ENCODE data around the gene LAMP5.

Gene LAMP5

DNA sequence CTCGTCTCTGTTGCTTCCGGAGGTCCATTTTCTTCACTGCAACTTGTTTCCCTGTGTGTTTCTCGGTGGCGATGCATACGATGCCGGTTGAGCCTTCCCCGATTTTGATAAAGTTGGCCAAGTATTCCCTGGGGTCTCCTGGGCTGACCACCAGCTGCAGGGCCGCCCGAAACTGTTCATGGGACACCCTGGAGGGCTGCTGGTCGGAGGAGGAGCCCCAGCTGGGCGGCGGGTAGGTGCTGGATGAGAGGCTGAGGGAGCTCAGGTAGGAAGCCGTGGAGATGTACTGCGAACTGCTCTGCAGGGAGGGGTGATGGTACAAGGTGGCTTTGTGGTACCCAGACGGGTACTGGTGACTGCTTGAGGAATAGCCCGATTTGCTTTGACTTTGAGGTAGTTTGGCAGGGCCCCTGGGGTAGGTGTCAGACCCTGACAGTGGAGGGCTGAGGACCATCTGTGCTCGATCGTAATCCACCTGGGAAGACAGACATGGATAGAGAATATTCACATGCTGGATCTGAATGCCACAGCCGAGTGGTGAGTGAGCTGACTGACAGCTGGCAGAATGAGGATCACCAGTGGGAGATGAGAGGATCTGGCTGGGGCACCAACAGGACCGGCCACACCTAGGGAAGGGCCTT is 51.6 kb downstream of the LAMP5 start:
- Histone ChIP-seq H3K9me2 (replicated peaks; ENCODE audit: low read depth, low read length) (no peaks in the 10 kb centered on the region), H3K4me1 (ENCODE audit: insufficient read depth, low read length, poor library complexity, severe bottlenecking) (no peaks in the 10 kb centered on the region), H4K20me1 (ENCODE audit: insufficient read depth, low read length, poor library complexity, severe bottlenecking) (no peaks in the 10 kb centered on the region), H3K4me3 (ENCODE audit: low read length, poor library complexity, severe bottlenecking) (no peak overlapping the region), H3K27me3 (ENCODE audit: insufficient read depth, low read length, poor library complexity, severe bottlenecking) (no peaks in the 10 kb centered on the region), H3K9ac (ENCODE audit: low read depth, low read length, poor library complexity, severe bottlenecking) (no peak overlapping the region), H3K36me3 (ENCODE audit: insufficient read depth, low read length) (no peaks in the 10 kb centered on the region), H3K79me2 (ENCODE audit: insufficient read depth, low read length) (no peaks in the 10 kb centered on the region), H2AFZ (ENCODE audit: low read length) (no peak overlapping the region), H3K9me3 (ENCODE audit: insufficient read depth, low read depth, low read length) (no peaks in the 10 kb centered on the region), H3K4me2 (ENCODE audit: low read depth, low read length, poor library complexity, severe bottlenecking) (no peak overlapping the region), H3F3A (ENCODE audit: low read depth) (no peaks in the 10 kb centered on the region)
- TF ChIP-seq EZH2phosphoT487 (IDR thresholded peaks at IDR 0.05; ENCODE audit: borderline replicate concordance) (no peak), CTCF (conservative IDR thresholded peaks at IDR 0.05; ENCODE audit: low read length) (no peak)

- Histone ChIP-seq H3K4me1 (ENCODE audit: insufficient read depth, low read length, poor library complexity, severe bottlenecking) (no peaks in the 10 kb centered on the region), H3K9me2 (replicated peaks; ENCODE audit: low read depth, low read length) (no peaks in the 10 kb centered on the region), H3K27me3 (ENCODE audit: insufficient read depth, low read length, poor library complexity, severe bottlenecking) (no peaks in the 10 kb centered on the region), H3K9me3 (ENCODE audit: insufficient read depth, low read depth, low read length) (no peaks in the 10 kb centered on the region), H4K20me1 (ENCODE audit: insufficient read depth, low read length, poor library complexity, severe bottlenecking) (no peaks in the 10 kb centered on the region), H2AFZ (ENCODE audit: low read length) (no peak overlapping the region), H3F3A (ENCODE audit: low read depth) (no peaks in the 10 kb centered on the region), H3K79me2 (ENCODE audit: insufficient read depth, low read length) (no peaks in the 10 kb centered on the region), H3K36me3 (ENCODE audit: insufficient read depth, low read length) (no peaks in the 10 kb centered on the region), H3K9ac (ENCODE audit: low read depth, low read length, poor library complexity, severe bottlenecking) (no peak overlapping the region), H3K4me3 (ENCODE audit: low read length, poor library complexity, severe bottlenecking) (no peak overlapping the region), H3K4me2 (ENCODE audit: low read depth, low read length, poor library complexity, severe bottlenecking) (no peak overlapping the region)
- TF ChIP-seq EZH2phosphoT487 (IDR thresholded peaks at IDR 0.05; ENCODE audit: borderline replicate concordance) (no peak), CTCF (conservative IDR thresholded peaks at IDR 0.05; ENCODE audit: low read length) (no peak)
Observed at GRCh38 chr20:9566977-9567376, 52.6 kb downstream of the LAMP5 start.

DNA sequence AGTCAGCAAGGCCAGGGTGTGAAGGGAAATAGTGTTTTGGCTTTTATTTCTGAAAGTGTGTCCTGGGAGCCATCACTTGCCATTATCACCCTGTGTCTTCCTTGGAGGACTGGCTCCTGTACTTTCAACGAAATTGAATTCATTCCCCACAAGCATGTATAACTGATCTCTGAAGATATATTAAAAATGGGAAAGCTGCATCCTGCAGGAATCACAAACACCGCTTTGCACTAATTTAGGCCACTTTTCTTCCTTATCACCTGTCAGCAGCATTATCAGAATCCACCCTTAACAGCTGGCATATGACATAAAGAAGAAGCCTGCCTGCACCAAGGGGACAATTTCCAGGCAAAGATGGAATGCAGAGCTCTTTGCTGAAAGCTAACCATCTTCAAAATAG is 56.2 kb downstream of the LAMP5 start:
- Histone ChIP-seq H3K9me2 (replicated peaks; ENCODE audit: low read depth, low read length) (no peaks in the 10 kb centered on the region), H3K9ac (ENCODE audit: low read depth, low read length, poor library complexity, severe bottlenecking) (no peak overlapping the region), H3K79me2 (ENCODE audit: insufficient read depth, low read length) (no peaks in the 10 kb centered on the region), H3K4me2 (ENCODE audit: low read depth, low read length, poor library complexity, severe bottlenecking) (no peak overlapping the region), H3K4me1 (ENCODE audit: insufficient read depth, low read length, poor library complexity, severe bottlenecking) (peaks cover 3% of the 10 kb centered on the region), H3K9me3 (ENCODE audit: insufficient read depth, low read depth, low read length) (no peaks in the 10 kb centered on the region), H2AFZ (ENCODE audit: low read length) (no peak overlapping the region), H3K36me3 (ENCODE audit: insufficient read depth, low read length) (no peaks in the 10 kb centered on the region), H3K27me3 (ENCODE audit: insufficient read depth, low read length, poor library complexity, severe bottlenecking) (no peaks in the 10 kb centered on the region), H3K4me3 (ENCODE audit: low read length, poor library complexity, severe bottlenecking) (no peak overlapping the region), H3F3A (ENCODE audit: low read depth) (no peaks in the 10 kb centered on the region), H4K20me1 (ENCODE audit: insufficient read depth, low read length, poor library complexity, severe bottlenecking) (no peaks in the 10 kb centered on the region)
- TF ChIP-seq CTCF (conservative IDR thresholded peaks at IDR 0.05; ENCODE audit: low read length) (no peak), EZH2phosphoT487 (IDR thresholded peaks at IDR 0.05; ENCODE audit: borderline replicate concordance) (no peak)
